Jurkat, Clone E6-1 (cell line): Measurements from ENCODE around the gene CTSF. TPM values are rescaled to one million over a fixed set of nuclear protein-coding genes. Genes with fewer than 3 reads are reported as not detected.
"Not testable (repeated sequence)": the region's sequence is repeated elsewhere in the genome, so short reads cannot be mapped to it uniquely, and the experiment has no call there.

Source experiments
- DNase-seq: peaks from one replicate; pipeline ENCODE4 v3.0.0-alpha.2; 2011; ENCODE audit warnings: low read depth, low spot score
- H3K4me3 ChIP-seq: 2 replicates; pipeline ENCODE4 v1.5.1; 2011; ENCODE audit warnings: mild to moderate bottlenecking, low read length, control low read depth, moderate library complexity
- polyA plus RNA-seq: library from polyadenylated mRNA; unstranded; fragments of >200 nt; gene quantifications from one replicate; pipeline ENCODE4 v1.2.1, GENCODE V29; 2012; ENCODE audit warnings: missing spikeins; ENCODE audit not compliant: insufficient read length, insufficient read depth

Gene CTSF
- polyA plus RNA-seq = 18.7 TPM

DNA sequence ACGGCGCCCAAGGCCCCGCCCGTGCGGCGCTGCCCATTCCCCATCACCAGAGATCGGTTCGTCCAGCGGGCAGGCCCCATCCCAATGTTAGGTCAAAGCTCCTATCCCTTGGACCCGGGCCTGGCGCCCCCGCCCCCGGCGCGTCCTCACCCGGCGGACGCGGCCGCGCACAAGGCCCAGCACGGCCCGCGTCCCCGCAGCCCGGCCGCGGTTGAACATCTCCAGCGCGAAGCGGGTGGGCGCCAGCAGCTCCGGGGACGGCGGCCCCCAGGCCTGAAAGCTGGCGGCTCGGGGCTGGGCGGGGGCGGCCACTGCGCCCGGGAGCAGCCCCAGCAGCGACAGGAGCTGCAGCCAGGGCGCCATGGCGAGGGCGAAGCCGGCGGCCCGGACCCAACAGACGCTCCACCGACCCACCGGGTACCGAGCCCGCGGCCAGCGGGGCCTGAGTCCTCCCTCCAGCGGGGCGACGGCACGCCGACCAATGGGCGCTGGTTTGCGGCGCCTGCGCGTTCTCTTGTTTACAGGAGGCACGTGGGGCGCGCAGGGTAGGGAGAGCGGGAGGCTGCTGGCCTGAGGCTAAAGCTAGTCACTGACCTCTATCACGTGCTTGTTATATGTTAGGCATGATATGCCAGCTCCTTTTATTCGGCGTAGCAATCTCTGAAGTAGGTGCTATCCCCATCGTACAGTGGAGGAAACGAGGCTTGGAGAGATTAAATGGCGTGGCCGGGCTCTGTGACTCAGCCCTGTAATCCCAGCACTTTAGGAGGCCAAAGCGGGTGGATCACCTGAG is at the start of gene CTSF:
CTSF (minus strand) TSS at position 483 of the 793 bp plus-strand sequence; CDS start at position 363, 120 bp downstream.
- peak within 1 kb of the TSS; percentile 35 for H3K4me3 ChIP-seq

DNA sequence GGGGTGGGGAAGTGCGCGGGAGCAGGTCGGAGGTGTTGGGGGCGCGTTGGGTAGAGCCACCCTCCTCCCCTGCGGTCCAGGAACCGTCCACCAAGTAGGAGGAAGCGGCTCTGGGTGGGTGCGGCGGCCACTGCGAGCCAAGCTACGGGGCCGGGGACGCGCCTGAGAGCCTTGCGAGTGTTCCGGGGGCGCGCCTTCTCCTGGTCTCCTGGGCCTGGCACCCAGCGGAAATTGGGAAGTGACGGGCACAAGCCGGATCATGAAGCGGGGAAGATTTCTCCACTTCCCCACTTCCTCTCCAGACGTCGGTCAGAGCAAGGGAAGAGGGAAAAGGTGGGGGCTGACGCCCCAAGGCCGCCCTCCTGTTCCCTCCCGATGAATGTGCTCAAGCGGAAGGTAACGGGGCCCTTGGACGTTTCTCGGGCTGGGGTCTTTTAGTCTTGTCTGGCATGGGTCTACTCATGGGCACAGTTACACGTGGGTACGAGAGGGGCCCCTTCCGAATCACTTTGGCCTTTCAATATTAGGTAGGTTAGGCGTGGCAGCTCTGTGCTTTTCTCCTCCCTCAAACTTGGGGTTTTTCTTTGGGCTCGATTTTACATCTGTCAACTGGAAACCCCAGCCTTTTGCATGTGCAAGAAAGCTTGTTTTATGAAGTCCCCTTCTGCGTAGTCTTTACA is 48.9 kb upstream of the CTSF start:
- H3K4me3 ChIP-seq = peak overlapping the region; percentile 75
- DNase-seq = no peak

More for the DNA sequence above, at the start of gene CTSF:
- no peak for DNase-seq

DNA sequence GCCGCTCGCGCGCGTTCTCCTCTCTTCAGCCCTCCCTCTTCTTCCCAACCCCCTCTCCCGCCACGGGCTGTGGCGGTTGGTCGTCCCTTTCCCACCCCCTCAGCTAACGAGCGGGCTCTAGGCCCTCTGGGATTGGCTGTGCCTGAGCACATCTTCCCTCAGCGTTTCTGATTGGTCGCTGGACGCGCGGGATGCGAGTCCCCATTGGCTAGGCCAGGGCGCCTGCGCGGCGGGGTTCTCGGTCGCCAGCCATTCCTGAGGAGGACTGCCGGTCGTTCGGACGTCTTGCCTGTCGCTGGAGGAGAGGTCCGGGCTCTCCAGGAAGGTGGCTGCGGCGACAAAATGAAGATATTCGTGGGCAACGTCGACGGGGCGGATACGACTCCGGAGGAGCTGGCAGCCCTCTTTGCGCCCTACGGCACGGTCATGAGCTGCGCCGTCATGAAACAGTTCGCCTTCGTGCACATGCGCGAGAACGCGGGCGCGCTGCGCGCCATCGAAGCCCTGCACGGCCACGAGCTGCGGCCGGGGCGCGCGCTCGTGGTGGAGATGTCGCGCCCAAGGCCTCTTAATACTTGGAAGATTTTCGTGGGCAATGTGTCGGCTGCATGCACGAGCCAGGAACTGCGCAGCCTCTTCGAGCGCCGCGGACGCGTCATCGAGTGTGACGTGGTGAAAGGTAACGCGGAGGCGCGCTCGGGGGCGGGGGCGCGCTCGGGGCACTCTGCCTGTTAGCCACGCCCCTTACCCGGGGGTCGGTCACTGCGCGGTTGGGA is 48.2 kb upstream of the CTSF start, which contains the start of gene RBM14:
RBM14 (plus strand) TSS at position 252 of the 776 bp plus-strand sequence; CDS start at position 343, 91 bp downstream.
- peak within 1 kb of the TSS; percentile 75 for H3K4me3 ChIP-seq
- DNase-seq = peak; percentile 99

DNA sequence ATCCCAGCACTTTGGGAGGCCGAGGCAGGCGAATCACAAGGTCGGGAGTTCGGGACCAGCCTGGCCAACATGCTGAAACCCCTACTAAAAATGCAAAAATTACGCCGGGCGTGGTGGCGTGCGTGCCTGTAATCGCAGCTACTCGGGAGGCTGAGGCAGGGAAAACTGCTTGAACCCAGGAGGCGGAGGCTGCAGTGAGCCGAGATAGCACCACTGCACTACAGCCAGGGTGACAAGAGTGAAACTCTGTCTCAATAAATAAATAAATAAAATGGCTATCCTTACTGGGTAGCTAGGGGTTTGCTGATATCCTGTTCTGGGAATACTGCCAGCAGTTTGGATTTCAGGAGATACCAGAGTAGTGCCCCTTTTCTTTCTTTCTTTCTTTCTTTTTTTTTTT is 45.7 kb upstream of the CTSF start:
- H3K4me3 ChIP-seq = no peak overlapping the region
- no peak for DNase-seq

DNA sequence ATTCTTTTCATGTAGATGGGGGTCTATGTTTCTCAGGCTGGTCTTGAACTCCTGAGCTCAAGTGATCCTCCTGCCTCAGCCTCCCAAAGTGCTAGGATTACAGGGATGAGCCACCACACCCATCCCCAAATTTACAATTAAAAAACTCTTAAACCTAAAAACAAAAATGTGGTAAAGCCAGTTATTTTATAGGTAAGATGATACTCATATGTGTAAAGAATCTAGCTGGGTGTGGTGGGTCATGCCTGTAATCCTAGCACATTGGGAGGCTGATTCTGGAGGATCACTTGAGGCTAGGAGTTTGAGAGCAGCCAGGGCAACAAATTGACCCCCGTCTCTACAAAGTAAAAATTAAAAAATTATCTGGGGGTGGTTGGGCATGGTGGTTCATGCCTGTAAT is 44.1 kb upstream of the CTSF start:
- H3K4me3 ChIP-seq = no peak overlapping the region
- DNase-seq = no peak

DNA sequence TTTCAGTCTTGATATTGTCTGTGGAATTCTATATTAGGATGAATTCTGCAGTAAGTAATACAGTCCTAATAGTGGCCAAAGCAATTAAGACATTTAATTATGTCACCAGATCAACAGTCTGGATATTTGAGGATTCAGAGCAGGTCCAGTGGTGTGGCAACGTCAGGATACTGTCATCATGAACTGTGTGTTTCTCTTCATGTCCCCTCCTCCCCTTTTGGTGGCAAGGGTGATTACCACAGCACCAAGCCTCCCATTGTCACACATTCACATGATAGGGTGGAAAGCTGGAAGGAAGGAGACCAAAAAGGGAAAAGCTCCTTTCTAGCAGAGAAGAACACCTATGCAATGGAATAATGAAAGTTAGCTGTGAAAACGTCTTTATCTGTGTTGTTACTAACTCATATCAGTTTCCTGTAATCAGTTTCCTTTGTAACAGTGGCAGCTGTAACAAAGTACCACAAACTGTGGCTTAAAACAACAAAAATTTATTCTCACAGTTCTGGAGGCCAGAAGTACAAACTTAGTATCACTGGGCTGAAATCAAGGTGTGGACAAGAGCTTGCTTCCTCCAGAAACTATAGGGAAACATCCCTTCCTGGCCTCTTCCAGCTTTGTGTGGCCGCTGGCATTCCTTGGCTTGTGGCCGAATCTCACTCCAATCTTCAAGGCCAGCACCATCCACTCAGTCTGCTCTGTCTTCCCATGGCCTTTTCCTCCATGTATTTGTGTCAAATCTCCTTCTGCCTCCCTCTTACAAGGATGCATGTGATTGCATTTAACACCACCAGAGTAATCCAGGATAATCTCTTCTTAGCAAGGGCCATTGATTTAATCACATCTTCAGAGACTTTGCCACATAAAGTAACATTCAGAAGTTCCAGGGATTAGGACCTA is 41.6 kb upstream of the CTSF start:
- no peak for DNase-seq
- H3K4me3 ChIP-seq = no peak overlapping the region

DNA sequence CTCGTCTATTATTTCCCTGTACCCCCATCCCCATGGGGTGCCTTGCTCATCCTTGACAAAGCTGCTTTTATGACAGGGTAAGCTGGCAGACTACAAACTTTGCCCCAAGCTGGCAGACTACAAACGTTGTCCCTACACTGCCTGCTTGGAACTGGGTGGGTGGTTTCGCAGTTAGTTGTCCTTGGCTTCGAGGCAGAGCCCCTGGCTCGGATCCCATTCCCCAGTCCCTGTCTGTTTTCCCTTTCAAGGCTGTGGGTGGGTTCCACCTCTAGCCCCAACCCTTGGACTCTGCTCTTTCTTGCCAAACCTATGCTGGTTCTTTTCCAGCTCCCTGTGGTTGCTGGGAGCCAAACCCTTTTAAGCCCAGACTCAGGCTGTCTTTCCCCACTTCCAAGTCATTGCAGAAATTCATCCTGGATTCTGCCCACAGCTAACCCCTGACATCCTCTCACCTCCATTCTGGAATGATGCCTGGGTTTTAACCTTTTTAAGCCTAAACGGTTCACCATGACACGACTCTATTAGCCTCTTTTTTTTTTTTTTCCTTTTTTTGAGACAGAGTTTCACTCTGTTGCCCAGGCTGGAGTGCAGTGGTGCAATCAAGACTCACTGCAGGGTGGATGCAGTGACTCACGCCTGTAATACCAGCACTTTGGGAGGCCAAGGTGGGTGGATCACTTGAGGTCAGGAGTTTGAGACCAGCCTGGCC is 38.9 kb upstream of the CTSF start:
- H3K4me3 ChIP-seq = no peak overlapping the region
- no peak for DNase-seq

DNA sequence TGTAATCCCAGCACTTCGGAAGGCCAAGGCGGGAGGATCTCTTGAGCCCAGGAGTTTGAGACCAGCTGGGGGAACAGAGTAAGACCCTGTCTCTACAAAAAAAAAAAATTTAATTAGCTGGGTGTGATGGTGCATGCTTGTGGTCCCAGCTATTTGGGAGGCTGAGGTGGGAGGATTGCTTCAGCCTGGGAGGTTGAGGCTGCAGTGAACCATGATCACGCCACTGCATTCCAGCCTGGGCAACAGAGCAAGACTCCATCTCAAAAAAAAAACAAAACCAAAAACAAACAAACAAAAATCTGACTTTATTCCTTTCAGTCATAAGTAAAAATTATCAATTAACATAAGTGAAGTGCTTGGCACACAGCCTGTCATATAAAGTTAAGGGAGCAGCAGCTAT is 38.2 kb upstream of the CTSF start:
- not testable (repeated sequence) for H3K4me3 ChIP-seq, DNase-seq

DNA sequence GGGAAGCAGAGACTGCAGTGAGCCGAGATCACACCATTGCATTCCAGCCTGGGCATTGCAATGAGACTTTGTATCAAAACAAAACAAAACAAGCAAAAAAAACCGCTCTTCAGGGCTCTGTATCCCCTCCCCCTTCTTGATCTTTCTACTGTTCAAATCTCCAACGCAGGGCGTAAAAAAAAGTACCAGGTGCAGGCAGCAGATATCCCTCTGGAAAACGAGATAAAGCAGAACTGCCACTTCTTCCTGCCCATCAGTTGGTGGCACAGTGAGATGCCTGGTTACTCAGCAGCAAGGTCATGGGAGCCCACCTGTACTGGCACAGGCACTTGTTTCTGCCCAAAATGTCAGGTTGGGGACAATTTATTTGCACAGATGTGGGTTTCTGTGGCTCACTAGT is 35.7 kb upstream of the CTSF start:
- no peak overlapping the region for H3K4me3 ChIP-seq
- no peak for DNase-seq

DNA sequence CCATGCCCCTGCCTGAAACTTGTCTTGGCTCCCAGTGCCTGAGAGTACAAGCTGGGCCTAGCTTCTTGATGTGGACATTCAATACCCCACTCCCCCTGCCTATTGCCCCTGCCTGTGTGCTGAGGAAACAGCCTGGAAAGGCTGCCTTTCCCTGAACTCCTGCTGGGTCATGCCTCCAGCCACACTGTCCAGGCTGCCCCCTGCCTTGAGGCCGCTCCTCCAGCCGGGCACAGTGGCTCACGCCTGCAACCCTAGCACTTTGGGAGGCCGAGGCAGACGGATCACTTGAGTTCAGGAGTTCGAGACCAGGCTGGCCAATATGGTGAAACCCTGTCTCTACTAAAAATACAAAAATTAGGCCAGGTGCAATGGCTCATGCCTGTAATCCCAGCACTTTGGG is 34.7 kb upstream of the CTSF start:
- DNase-seq = no peak

DNA sequence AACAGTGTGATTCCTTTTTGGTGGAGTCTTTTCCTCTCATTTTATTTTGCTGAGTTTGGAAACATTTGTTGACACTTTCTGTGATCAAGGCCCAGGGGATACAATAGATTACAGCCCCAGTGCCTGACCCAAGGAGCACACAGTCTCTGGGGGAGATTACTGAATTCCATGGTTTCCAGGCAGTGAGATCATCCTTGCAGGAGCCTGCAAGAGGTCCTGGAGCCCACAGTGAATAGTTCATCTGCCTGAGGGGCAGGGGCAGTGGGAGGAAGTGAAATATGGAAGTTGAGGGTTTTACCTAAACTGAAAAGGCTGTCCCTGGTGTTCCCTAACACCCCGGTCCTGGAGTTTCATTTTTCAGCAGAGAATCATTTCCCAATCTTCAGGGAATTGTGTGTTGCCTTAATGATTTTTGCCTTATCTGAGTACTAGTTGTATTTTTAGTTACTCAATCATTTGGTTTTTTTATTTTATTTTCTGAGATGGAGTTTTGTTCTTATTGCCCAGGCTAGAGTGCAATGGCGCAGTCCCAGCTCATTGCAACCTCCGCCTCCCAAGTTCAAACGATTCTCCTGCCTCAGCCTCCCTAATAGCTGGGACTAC is 32.3 kb upstream of the CTSF start:
- H3K4me3 ChIP-seq = no peak overlapping the region
- no peak for DNase-seq

More for the DNA sequence above, 34.7 kb upstream of the CTSF start:
- H3K4me3 ChIP-seq = no peak overlapping the region

DNA sequence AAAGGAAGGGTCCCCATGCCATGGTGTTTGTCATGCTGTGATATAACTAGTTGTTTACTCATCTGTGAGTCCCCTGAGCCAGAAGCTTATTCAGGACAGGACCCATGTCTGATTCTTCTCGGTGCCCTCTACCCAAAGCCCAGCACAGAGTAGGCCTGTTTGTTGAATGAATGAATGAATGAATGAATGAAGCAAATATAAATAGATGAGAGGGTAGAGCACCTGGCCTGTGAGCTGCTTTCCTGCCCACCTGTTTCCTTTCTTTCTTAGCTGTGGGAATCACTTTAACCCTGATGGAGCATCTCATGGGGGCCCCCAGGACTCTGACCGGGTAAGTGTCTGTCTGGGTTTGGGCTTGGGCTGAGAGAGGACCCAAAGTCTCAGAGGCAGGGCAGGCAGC is 31.8 kb upstream of the CTSF start:
- H3K4me3 ChIP-seq = no peak overlapping the region
- no peak for DNase-seq

DNA sequence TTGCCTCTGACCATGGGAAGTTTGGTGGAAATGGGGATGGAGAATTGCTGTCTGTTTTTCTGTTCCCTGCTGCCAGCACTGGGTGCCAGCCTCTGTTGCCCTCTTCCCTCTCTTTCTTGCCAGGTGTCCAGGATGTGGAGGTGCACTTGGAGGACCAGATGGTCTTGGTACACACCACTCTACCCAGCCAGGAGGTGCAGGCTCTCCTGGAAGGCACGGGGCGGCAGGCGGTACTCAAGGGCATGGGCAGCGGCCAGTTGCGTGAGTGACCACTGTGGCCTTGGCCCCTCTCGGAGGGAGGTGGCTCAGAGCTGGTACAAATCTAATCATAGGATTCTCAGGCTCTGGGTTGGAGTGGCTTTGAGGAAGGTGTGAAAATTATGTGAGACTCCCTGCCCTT is 30.6 kb upstream of the CTSF start:
- DNase-seq = no peak
- no peak overlapping the region for H3K4me3 ChIP-seq

DNA sequence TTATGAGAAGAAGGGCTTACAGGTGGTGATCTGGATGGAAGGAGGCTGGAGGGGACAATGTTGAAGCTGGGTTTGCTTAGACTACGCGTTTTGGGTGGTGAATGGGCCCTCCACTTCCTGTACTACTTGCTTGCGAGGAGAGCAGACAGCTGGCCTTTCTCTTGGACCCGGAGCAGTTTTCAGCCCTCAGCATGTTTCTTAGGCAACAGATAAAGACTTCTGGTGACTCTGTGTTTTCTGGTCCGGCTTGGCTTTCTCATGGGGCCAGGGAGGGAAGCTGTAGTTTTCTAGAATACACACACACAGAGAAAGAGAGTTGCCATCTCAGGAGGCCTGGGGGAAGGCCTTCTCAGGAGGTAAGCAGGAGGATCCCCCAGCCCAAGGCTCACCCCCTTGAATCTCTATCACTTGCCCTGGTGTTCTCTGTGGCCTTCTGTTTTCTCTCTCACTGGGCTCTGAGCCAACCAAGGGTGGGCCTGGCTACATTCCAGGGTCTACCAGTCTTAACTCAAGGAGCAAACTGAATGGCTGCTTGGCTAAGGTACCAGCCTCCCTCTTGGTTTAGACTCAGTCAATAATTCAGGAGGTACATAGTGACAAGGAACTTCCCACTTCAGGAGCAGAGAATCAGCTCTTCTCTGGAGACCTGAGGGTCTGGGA is 27.0 kb upstream of the CTSF start:
- peak overlapping the region; percentile 13 for H3K4me3 ChIP-seq
- DNase-seq = no peak

DNA sequence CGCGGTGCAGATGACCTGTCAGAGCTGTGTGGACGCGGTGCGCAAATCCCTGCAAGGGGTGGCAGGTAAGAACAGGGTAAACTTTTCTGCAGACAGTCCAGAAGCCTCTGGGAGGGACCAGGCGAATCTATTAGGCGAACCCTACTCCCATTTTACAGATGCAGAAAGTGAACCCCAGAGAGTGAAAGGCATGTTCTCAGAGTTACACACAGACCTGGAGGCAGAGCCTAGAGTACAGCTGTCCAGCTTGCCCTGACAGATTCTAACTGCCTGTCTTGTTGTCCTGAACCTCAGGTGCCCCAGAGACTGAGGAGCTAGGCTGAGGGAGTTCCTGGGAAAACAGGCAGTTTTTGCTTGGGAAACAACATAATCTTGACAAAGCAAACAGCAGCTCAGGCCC is 25.2 kb upstream of the CTSF start:
- H3K4me3 ChIP-seq = peak overlapping the region; percentile 89
- DNase-seq = no peak

DNA sequence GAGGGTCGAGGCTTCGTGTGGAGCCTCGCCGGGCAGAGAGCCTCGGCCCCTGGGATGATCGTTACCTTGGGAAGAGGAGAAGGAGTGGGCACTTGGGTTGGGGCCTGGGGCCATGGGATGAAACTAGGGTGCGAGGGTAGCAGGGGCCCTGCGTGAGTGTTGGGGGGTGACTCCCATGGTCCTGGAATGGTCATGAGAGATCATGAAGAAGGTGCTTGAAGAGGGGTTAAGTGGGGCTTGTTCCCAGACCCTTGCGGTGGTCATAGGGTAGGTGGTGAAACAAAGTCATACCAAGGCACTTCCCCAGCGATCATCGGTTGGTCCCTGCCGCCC is 24.9 kb upstream of the CTSF start:
- DNase-seq = no peak
- H3K4me3 ChIP-seq = peak overlapping the region; percentile 89
